NCI-H524 (cell line): Measurements from ENCODE around the gene HGD.
A peak's percentile ranks its signal among the peaks of the same experiment; 100 is the strongest.
"Not testable (repeated sequence)": the region's sequence is repeated elsewhere in the genome, so short reads cannot be mapped to it uniquely, and the experiment has no call there.

Experiments
- DNase-seq, 2 experiments: peaks; one replicate each; lab custom pipeline; 2025; lab: John Stamatoyannopoulos, UW

The HGD gene

GRCh38 chr3:120682095-120682681, at the start of gene HGD:
HGD (minus strand) TSS chr3:120682239; CDS start chr3:120682111, 128 bp downstream.
- DNase-seq = no peak

- no peak for DNase-seq
Measured at GRCh38 chr3:120730576-120731542, 48.8 kb upstream of the HGD start.

- no peak for DNase-seq
Measured at GRCh38 chr3:120726791-120727190, 44.8 kb upstream of the HGD start.

GRCh38 chr3:120719167-120719834, 37.3 kb upstream of the HGD start:
- not testable (repeated sequence) for DNase-seq

- no peak for DNase-seq
Measured at GRCh38 chr3:120713262-120713661, 31.2 kb upstream of the HGD start.

GRCh38 chr3:120710369-120710768, 28.3 kb upstream of the HGD start:
- DNase-seq = peak in 1 of 2 experiments; percentile 50

GRCh38 chr3:120708408-120708807, 26.4 kb upstream of the HGD start:
- no peak for DNase-seq

- DNase-seq = no peak
Measured at GRCh38 chr3:120706950-120707349, 24.9 kb upstream of the HGD start.

- no peak for DNase-seq
Measured at GRCh38 chr3:120705884-120706582, 24.0 kb upstream of the HGD start.

GRCh38 chr3:120699333-120699732, 17.3 kb upstream of the HGD start:
- no peak for DNase-seq

GRCh38 chr3:120693439-120694171, 11.6 kb upstream of the HGD start:
- no peak for DNase-seq

GRCh38 chr3:120689395-120689794, 7.4 kb upstream of the HGD start:
- DNase-seq = no peak

GRCh38 chr3:120688121-120688520, 6.1 kb upstream of the HGD start:
- no peak for DNase-seq

GRCh38 chr3:120685411-120685810, 3.4 kb upstream of the HGD start:
- DNase-seq = no peak

GRCh38 chr3:120684896-120685295, 2.9 kb upstream of the HGD start:
- DNase-seq = no peak

GRCh38 chr3:120683671-120684301, 1.7 kb upstream of the HGD start:
- peak in 1 of 2 experiments; percentile 49 for DNase-seq

GRCh38 chr3:120683213-120683612, 1.2 kb upstream of the HGD start:
- no peak for DNase-seq

GRCh38 chr3:120681506-120682038, 467 bp downstream of the HGD start:
- DNase-seq = no peak

- no peak for DNase-seq
Measured at GRCh38 chr3:120681018-120681417, 1.0 kb downstream of the HGD start.

GRCh38 chr3:120680193-120680894, 1.7 kb downstream of the HGD start:
- DNase-seq = no peak
